HCT116 (cell line): ENCODE results near the gene ANKRD44.

Experiments used
- ELF1 ChIP-seq: IDR thresholded peaks from 2 replicates; pipeline ENCODE4 v1.6.1; 2012; ENCODE audit warnings: low read depth, borderline replicate concordance
- FOSL1 ChIP-seq: IDR thresholded peaks from 2 replicates; pipeline ENCODE4 v1.6.1; 2012; ENCODE audit warnings: low read depth

DNA sequence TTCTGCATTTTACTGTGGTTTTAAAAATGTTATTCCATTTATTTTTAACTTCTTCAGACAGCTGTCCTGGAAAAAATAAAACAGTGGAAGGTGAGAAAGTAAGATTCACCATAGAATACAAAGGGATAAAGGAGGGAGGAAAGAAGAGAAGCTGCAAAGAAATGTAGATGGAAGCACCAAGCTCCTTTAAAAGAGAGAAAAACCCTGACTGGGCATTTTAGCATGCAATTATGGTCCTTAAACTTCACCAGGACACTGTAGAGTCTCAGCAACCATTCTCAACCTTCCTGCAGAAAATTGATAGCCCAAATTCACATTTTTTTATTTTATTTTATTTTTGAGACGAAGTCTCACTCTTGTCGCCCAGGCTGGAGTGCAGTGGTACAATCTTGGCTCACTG is 11.6 kb upstream of the ANKRD44 start:
- no peak for TF ChIP-seq FOSL1
- TF ChIP-seq ELF1: no peak
